HG02840 (cell line): ENCODE results near the gene CITED1.

Experiments
- ATAC-seq: cut with Tn5 transposase; IDR thresholded peaks from one replicate; pipeline ENCODE4 v1.9.1; 2021; ENCODE audit warnings: mild to moderate bottlenecking, moderate library complexity, moderate number of reproducible peaks; ENCODE audit not compliant: unreplicated experiment, low FRiP score

The CITED1 gene

DNA sequence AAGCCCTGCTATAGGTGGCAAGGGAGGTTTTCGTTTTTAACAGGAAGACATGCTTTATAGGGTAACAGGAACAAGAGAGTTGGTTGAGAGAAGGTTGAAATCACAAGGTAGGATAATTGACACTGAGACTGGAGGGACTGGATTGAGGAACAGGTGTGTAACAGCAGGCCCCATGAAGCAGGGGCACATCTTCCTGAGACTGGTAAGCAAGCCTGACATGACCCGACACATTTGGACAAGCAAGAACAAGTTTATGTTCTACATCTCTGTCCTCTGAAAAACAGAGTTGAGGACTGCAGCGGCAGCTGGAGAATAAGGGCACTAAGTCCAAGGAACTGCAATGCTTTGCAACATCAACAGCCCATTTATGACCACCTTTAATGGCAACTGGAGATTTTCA is 33.9 kb downstream of the CITED1 start:
- ATAC-seq = no peak

DNA sequence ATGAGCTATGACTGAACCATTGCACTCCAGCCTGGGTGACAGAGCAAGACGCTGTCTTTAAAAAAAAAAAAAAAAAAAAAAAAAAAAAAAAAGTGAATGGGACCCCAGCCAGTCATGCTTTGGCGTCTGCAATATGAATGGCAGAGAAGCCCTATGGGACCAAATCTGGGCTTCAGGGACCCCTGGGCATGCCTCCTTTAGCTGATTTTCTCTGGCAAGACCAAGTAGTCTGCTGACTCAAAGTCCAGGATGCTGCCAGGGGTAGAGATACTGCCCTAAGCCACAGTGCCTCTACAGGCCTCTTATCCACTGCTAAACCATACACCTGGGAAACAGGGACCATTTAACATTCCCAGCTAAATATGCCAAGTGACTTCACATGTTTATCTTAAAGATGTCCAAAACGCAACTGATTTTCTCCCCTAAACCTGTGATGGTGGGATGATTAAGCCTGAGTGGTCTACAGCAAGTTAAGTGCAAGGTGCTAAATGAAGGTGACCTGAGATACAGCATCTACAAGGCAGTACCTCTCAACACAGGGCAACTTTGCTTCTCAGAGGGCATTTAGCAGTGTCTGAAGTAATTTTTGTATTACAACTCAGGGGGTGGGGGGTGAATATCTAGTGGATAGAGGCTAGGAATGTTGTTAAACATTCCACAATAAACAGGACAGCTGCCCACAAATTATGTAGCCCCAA is 34.5 kb downstream of the CITED1 start:
- no peak for ATAC-seq

DNA sequence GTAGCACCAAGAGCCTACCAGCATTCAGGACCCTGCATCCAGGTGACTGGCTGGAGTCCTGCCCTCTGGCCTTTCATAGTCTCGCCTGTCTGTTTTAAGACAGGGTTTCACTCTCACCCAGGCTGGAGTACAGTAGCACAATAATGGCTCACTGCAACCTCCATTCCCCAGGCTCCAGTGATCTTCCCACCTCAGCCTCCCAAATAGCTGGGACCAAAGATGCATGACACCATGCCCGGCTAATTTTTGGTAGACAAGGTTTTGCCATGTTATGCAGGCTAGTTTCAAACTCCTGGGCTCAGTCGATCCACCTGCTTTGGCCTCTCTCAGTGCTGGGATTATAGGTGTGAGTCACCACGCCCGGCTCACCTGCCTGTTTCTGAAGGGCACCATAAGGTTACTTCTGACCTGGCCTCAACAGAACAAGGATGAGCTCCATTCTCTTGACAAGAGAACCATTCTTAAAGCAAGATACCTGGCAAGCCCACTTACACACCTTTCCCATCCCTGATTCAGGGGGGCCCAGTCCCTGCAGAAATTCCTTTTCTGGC is 35.3 kb downstream of the CITED1 start:
- no peak for ATAC-seq

DNA sequence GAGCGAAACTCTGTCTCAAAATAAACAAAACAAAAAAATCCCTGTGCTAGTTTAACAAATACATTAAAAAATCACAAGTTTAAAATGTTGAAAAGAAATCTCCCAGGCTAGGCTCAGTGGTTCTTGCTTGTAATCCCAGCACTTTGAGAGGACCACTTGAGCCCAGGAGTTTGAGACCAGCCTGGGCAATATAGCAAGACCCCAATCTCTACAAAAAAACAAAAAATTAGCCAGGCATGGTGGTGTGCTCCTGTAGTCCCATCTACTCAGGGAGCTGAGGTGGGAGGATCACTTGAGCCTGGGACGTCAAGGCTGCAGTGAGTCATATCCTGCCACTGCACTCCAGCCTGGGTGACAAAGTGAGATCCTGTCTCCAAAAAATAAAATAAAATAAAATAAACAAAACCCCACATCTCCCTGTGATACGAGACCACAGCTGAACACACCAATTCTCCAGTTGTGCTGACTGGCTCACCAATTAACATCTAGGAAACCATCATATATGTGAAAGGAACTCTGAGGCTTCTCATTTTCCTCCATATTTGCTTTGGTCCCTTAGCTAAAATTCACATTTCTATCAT is 36.0 kb downstream of the CITED1 start:
- ATAC-seq = no peak

DNA sequence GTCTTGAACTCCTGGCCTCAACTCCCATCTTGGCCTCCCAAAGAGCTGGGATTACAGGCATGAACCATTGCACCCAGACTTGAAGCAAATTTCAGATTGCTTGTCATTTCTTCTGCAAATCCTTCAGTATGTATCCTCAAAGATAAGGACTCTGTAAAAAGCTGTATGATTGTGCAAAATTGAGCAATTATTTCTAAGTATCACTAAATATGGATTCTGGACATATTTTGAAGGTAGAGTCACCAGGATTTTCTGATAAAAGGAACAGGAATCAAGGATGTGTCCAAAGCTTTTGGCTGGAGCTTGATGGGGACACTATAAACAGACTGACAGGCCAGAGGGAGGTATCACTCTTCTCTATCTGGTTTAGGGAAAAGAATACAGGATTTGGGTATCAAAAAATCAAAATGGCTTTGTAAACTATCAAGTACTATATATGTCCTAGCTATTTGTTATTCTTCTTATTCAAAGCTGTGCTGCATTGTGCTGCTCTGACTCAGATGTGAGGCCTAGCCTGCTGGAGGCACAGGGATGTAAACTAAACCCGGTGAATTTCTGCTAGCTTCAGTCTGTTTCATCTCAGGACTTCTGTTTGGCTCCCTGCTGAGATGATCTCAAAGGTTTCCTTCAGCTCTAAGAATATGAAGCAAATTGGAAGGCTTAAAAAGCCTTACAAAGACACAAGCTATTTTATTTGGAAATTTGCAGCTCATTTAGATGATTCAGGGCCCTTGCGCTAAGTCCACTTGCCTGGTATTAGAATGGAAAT is 36.9 kb downstream of the CITED1 start:
- no peak for ATAC-seq

DNA sequence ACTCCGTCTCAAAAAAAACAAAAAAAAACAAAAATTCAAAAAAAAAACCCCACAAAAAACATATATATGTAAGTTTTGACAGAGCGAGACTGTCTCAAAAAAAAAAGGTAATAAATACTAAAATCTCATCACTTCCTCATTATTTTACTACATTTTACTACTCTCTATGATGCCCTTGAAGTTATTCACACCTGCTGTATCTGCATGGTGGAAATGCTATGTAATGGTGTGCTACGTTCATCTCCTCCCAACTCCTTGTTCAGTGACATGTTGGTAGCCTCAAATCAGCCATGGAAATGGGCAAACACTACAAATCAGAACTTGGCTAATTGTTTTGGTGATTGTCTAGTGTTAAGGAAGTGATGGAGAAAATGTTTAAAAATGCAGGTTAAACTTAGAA is 40.5 kb downstream of the CITED1 start:
- ATAC-seq = no peak

DNA sequence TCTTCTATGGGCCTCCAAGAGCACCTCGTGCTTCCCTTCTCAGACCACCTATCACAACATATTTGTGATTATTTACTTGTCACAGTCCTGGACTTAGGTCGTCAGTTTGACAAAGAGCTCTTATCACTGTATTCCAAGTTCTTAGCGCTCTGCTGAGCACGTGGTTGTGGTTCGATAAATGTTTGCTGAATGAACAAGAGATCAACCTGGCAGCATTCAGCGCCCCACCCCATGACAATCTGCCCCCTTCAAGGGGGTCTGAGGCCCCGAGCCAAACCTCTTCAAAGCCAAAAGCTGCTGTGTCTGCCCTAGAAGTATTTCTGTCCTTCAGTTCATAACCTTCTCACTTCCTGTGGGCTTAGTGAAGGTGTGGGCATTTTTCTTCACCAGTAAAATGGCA is 43.6 kb downstream of the CITED1 start:
- ATAC-seq = no peak

DNA sequence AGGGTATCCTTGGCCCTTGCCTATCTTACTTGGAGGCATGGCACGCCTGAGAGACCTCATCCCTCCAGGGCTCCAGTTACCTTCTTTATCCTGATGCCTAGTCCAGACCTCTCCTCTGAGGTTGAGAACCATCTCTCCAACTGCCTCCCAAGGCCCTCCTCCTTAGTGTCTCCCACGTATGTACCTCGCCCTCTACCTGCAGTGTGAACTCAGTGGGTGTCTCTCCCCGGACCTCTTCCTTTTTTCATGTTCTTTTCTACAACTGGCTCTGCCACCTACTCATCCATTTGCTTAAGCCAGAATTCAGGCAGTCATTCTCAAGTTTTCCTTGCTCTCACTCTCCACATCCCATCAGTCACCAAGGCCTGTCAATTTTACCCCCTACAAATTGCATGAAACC is 45.3 kb downstream of the CITED1 start:
- no peak for ATAC-seq

DNA sequence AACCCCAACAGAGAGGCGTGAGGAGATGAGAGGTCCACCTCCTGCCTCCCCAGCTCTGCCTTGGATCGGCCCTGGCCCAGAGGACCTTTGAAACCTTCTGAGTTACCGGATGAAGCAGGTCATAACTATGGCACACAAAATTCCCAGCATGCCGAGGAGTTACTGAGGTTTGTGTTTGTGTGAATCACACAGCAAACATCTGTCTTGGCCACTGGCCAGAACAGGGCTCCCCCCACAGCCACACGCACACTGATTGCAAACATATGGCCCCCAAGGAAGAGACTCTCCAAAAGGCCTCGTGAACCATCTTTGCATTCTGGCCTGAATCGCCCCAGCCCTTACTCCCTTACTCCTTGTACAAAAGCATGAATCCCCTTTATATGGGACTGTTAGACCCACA is 47.5 kb downstream of the CITED1 start:
- ATAC-seq = no peak

DNA sequence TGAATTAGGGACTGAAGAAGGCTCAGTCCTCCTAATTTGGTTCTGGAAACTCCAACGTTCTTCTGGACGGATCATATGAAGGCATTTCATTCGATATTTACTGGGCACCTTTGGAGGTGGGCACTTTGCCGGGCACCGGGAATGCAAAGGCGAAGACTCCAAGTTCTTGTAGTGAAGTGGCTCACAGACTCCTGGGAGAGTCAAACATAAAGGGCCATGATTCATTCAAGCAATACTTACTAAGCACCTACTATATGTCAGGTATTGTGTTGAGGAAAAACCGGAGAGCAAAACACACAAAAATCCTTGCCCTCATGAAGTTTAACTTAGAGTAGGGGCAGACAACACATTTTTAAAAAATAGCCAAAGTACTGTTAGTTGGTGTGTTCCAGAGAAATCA is 49.9 kb downstream of the CITED1 start:
- no peak for ATAC-seq

DNA sequence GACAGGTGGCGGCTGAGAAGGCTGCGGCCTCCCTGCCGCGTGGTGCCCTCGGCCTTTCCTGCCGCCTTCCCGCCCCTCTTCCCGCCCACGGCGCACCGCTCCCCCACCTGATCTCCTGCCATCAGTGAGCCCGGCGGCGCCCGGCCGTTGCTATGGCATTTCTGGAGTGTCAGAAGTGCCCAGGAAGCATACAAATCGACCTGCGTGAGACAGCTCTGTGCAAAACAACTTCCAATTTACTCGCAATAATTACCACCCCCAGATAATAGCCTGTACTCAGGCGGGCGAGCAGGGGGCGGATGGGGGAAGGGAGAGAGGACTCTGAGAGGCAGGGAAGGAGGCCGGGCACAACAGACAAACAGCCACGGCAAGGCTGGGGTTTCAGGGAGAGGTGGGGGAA is 50.3 kb downstream of the CITED1 start:
- no peak for ATAC-seq

DNA sequence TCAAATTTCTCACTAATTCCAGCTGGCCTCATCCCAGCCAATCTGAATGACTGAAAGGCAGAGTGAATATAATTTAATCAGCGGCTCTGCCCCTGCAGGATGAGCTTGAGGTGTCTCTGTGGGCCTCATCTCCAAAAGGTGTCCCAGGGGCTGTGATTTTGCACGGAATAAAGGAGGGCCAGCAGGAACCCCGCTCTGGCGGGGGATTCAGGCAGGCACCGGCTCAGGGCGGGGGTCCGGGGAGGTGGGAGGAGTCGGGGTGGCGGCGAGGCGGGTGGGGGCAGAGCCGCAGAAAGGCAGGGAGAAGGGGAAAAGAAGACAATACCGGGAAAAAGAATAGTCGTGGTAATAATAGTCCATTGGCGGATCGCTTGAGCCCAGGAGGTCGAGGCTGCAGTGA is 50.9 kb downstream of the CITED1 start:
- ATAC-seq = no peak

DNA sequence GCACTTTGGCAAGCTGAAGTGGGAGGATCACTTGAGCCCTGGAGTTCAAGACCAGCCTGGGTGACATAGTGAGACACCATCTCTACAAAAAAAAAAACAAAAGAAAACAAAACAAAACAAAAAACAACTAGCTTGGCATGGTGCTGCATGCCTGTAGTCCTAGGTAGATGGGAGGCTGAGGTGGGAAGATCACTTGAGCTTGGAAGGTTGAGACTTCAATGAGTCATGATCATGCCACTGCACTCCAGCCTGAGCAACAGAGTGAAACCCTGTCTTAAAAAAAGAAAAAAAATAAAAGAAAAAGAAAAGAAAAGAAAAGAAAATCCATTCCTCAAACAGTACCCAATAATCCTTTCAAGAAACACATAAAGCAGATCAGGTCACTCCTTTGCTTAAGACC is 52.0 kb downstream of the CITED1 start:
- no peak for ATAC-seq
